Colon (tissue), 2 donors: ENCODE data around the gene KHDRBS2.

Experiments
- FAIRE-seq: peaks from 2 replicates; lab custom pipeline; 2012; peaks lifted over from hg19 to GRCh38; lab: Jason Lieb, UNC
- donor health status: control.
- donor health status: control.

The KHDRBS2 gene

GRCh38 chr6:62285612-62286469 lies at the start of gene KHDRBS2:
KHDRBS2 (minus strand) TSS chr6:62286225.
- no peak for FAIRE-seq

GRCh38 chr6:62328607-62329006 lies 42.6 kb upstream of the KHDRBS2 start:
- FAIRE-seq, result no peak

GRCh38 chr6:62324834-62325233 lies 38.8 kb upstream of the KHDRBS2 start:
- no peak for FAIRE-seq

- no peak for FAIRE-seq
Measured at GRCh38 chr6:62323818-62324431, 37.9 kb upstream of the KHDRBS2 start.

GRCh38 chr6:62298745-62299392 lies 12.8 kb upstream of the KHDRBS2 start:
- no peak for FAIRE-seq

GRCh38 chr6:62296541-62296940 lies 10.5 kb upstream of the KHDRBS2 start:
- no peak for FAIRE-seq

- FAIRE-seq, result no peak
Measured at GRCh38 chr6:62288974-62289373, 2.9 kb upstream of the KHDRBS2 start.

GRCh38 chr6:62288562-62288961 lies 2.5 kb upstream of the KHDRBS2 start:
- no peak for FAIRE-seq

GRCh38 chr6:62286470-62286843 lies 432 bp upstream of the KHDRBS2 start:
- FAIRE-seq, result no peak

- no peak for FAIRE-seq
Measured at GRCh38 chr6:62284725-62285124, 1.3 kb downstream of the KHDRBS2 start.

- FAIRE-seq, result no peak
Measured at GRCh38 chr6:62283796-62284411, 2.1 kb downstream of the KHDRBS2 start.

- no peak for FAIRE-seq
Measured at GRCh38 chr6:62283365-62283764, 2.7 kb downstream of the KHDRBS2 start.

GRCh38 chr6:62280099-62280498 lies 5.9 kb downstream of the KHDRBS2 start:
- FAIRE-seq, result no peak

- FAIRE-seq, result no peak
Measured at GRCh38 chr6:62272114-62272513, 13.9 kb downstream of the KHDRBS2 start.

GRCh38 chr6:62265906-62266525 lies 20.0 kb downstream of the KHDRBS2 start:
- FAIRE-seq, result no peak

- no peak for FAIRE-seq
Measured at GRCh38 chr6:62262283-62262682, 23.7 kb downstream of the KHDRBS2 start.

GRCh38 chr6:62246087-62246486 lies 39.9 kb downstream of the KHDRBS2 start:
- no peak for FAIRE-seq

GRCh38 chr6:62236784-62237183 lies 49.2 kb downstream of the KHDRBS2 start:
- no peak for FAIRE-seq

- FAIRE-seq, result no peak
Measured at GRCh38 chr6:62229231-62229630, 56.8 kb downstream of the KHDRBS2 start.

- FAIRE-seq, result no peak
Measured at GRCh38 chr6:62217866-62218265, 68.2 kb downstream of the KHDRBS2 start.

- FAIRE-seq, result no peak
Measured at GRCh38 chr6:62202078-62202477, 83.9 kb downstream of the KHDRBS2 start.

- FAIRE-seq, result no peak
Measured at GRCh38 chr6:62192593-62192992, 93.4 kb downstream of the KHDRBS2 start.
